ENCODE results near the gene LRRC27. TPM values are rescaled to one million over a fixed set of nuclear protein-coding genes. Genes with fewer than 3 reads are reported as not detected.

Gene LRRC27
- polyA plus RNA-seq, 2 of the 4 experiments (the other 2 are of a cell fraction), result 6.5 to 6.9 TPM

GRCh38 chr10:132388891-132389432, 57.0 kb downstream of the LRRC27 start:
- ATAC-seq, result peak; percentile 11 to 61; a peak in 4 of 6 replicates
- no peak overlapping the region for H3K4me3 ChIP-seq
- no peak for TF ChIP-seq REST (IDR thresholded peaks at IDR 0.05)
- TF ChIP-seq HDAC2 (IDR thresholded peaks at IDR 0.05), result no peak
- TF ChIP-seq SMC3 (IDR thresholded peaks at IDR 0.05), result no peak
- TF ChIP-seq FOSL2 (IDR thresholded peaks at IDR 0.05), result no peak
- no peak for TF ChIP-seq FOSL2 (CRISPR knock-in tag; IDR thresholded peaks at IDR 0.05)
- TF ChIP-seq CHD2 (IDR thresholded peaks at IDR 0.05; ENCODE audit: low read length, partially characterized antibody), result no peak
- no peak for TF ChIP-seq POLR2A (IDR thresholded peaks at IDR 0.05; ENCODE audit: low read length)
- no peak for TF ChIP-seq TFCP2L1 (CRISPR knock-in tag; IDR thresholded peaks at IDR 0.05)
- TF ChIP-seq ZFP36 (IDR thresholded peaks at IDR 0.05; ENCODE audit: borderline replicate concordance, partially characterized antibody), result no peak
- no peak for TF ChIP-seq KDM5A (IDR thresholded peaks at IDR 0.05)
- no peak for TF ChIP-seq HES2 (IDR thresholded peaks at IDR 0.05)
- no peak for TF ChIP-seq MAX (IDR thresholded peaks at IDR 0.05)
- no peak for TF ChIP-seq BHLHE40 (IDR thresholded peaks at IDR 0.05; ENCODE audit: low read depth, low read length)
- TF ChIP-seq ESRRA (IDR thresholded peaks at IDR 0.05; ENCODE audit: borderline replicate concordance, low read length), result no peak
- TF ChIP-seq ZC3H11A (IDR thresholded peaks at IDR 0.05), result no peak
- TF ChIP-seq RNF2 (IDR thresholded peaks at IDR 0.05; ENCODE audit: borderline replicate concordance, low read depth), result no peak
- no peaks in the 10 kb centered on the region for H3K9me3 ChIP-seq
- FAIRE-seq, result no peak
- ChIA-PET CTCF (interaction anchor here (0.8 to 1.3 kb wide), 4 partner anchors 36 to 66 kb away, joined by 3 to 5 read pairs (median 4); no protein-coding TSS in a partner anchor), POLR2A (no interaction called here)
- H3K4me2 ChIP-seq, result no peak overlapping the region; the same call in 2 of the 3 replicates
- DNase-seq (ENCODE audit: low read depth in 1 of 2, low spot score in 1 of 2), result no peak
- H3K27ac ChIP-seq, result peak overlapping the region in 1 of 2 experiments; percentile 56; a peak in 3 of 6 replicates
- H3K4me1 ChIP-seq, result peaks cover 19% of the 10 kb centered on the region; the same call in 2 of the 3 replicates
- WGBS (ENCODE audit: missing lambda C conversion rate), result no CpG with 5 or more reads among the region's 22 CpGs

GRCh38 chr10:132389433-132390169, 57.6 kb downstream of the LRRC27 start:
- Histone ChIP-seq H3K4me2 (peak overlapping the region; percentile 22; the same call in 2 of the 3 replicates), H3K4me3 (no peak overlapping the region), H3K9me3 (no peaks in the 10 kb centered on the region), H3K4me1 (peaks cover 19% of the 10 kb centered on the region; the same call in 2 of the 3 replicates), H3K27ac (peak overlapping the region; percentile 46 to 56; a peak in 5 of 6 replicates)
- DNase-seq (ENCODE audit: low read depth in 1 of 2, low spot score in 1 of 2) (no peak), FAIRE-seq (no peak), ATAC-seq (peak; percentile 2 to 37; a peak in 3 of 6 replicates)
- ChIA-PET CTCF (interaction anchor here (0.8 to 1.3 kb wide), 4 partner anchors 35 to 65 kb away, joined by 3 to 5 read pairs (median 4); no protein-coding TSS in a partner anchor), POLR2A (no interaction called here)
- 72% methylated on average over 10 of the region's 16 CpGs for WGBS (ENCODE audit: missing lambda C conversion rate)
- TF ChIP-seq ATOH8 (CRISPR knock-in tag; IDR thresholded peaks at IDR 0.05; ENCODE audit: low read depth) (no peak), ZC3H11A (IDR thresholded peaks at IDR 0.05) (no peak), CTCF (IDR thresholded peaks at IDR 0.05) (no peak), SMC3 (IDR thresholded peaks at IDR 0.05) (no peak), ZSCAN20 (CRISPR knock-in tag; IDR thresholded peaks at IDR 0.05) (no peak), KDM5A (IDR thresholded peaks at IDR 0.05) (no peak), CHD2 (IDR thresholded peaks at IDR 0.05; ENCODE audit: low read length, partially characterized antibody) (no peak), USF2 (IDR thresholded peaks at IDR 0.05) (no peak), REST (IDR thresholded peaks at IDR 0.05) (no peak), GATA3 (IDR thresholded peaks at IDR 0.05; ENCODE audit: borderline replicate concordance) (no peak), JUNB (IDR thresholded peaks at IDR 0.05) (no peak), CBX8 (IDR thresholded peaks at IDR 0.05) (no peak), PHF8 (IDR thresholded peaks at IDR 0.05; ENCODE audit: borderline replicate concordance, low read depth) (no peak)
